BJ (cell line): ENCODE results near the gene OSTM1. TPM values are rescaled to one million over a fixed set of nuclear protein-coding genes. Genes with fewer than 3 reads are reported as not detected.
"Not testable (repeated sequence)": the region's sequence is repeated elsewhere in the genome, so short reads cannot be mapped to it uniquely, and the experiment has no call there.

ENCODE experiments used
- CTCF ChIA-PET: fragments of 350-600 bp; formaldehyde crosslinking; extraction: SDS; loops from one replicate; lab custom pipeline; 2021; ENCODE audit warnings: antibody characterized with exemption, inconsistent platforms; lab: Yijun Ruan, JAX
- POLR2A ChIA-PET: fragments of 300-600 bp; sonication (Branson Sonifier 250); formaldehyde crosslinking; extraction: SDS; loops from one replicate; lab custom pipeline; 2021; ENCODE audit warnings: antibody characterized with exemption; lab: Charles Lee
- DNase-seq: peaks from one replicate; pipeline ENCODE4 v3.0.0-alpha.2; 2011; ENCODE audit warnings: low read depth
- H3K27me3 ChIP-seq: 2 replicates; pipeline ENCODE4 v1.6.0; 2011; ENCODE audit warnings: low read length; ENCODE audit not compliant: control insufficient read depth, insufficient read depth
- H3K36me3 ChIP-seq: 2 replicates; pipeline ENCODE4 v1.5.1; 2011; ENCODE audit warnings: low read length; ENCODE audit not compliant: control insufficient read depth, insufficient read depth
- H3K4me3 ChIP-seq: 2 replicates; pipeline ENCODE4 v1.5.1; 2011; ENCODE audit warnings: low read depth, mild to moderate bottlenecking, control low read depth, low read length
- polyA plus RNA-seq: library from polyadenylated mRNA; depleted of rRNA; stranded (reverse); fragments of >200 nt; gene quantifications from 2 replicates; pipeline ENCODE4 v1.2.3, GENCODE V29; 2011
- TF ChIP-seq, protein P1 (sequence below): IDR thresholded peaks from 2 replicates; pipeline ENCODE4 v1.5.1; 2011; ENCODE audit warnings: low read depth, mild to moderate bottlenecking, control low read depth, inconsistent platforms, low read length, moderate library complexity; ENCODE audit not compliant: insufficient read depth

OSTM1 gene
- polyA plus RNA-seq, 1 experiment, result 20.1 TPM

DNA sequence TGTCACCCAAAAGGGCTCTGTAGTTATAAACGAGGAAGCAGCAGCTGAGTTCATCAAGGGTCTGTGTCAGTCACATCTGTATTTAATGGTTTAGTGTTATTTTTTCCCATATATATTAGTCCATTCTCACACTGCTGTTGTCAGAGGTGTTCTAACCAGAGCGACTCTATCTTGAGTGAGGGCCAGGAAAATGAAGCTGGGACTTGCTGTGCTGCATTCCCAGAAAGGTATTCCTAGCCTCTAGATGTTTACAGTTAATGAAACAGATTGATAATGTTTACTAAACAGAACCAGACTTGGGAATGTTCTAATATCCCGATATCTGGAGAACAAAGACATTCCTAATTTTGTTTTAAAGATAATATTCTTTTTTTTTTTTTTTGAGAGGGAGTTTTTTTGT is 68.6 kb downstream of the OSTM1 start:
- Histone ChIP-seq H3K4me3 (no peak overlapping the region), H3K36me3 (no peaks in the 10 kb centered on the region), H3K27me3 (no peaks in the 10 kb centered on the region)
- TF ChIP-seq, protein P1, sequence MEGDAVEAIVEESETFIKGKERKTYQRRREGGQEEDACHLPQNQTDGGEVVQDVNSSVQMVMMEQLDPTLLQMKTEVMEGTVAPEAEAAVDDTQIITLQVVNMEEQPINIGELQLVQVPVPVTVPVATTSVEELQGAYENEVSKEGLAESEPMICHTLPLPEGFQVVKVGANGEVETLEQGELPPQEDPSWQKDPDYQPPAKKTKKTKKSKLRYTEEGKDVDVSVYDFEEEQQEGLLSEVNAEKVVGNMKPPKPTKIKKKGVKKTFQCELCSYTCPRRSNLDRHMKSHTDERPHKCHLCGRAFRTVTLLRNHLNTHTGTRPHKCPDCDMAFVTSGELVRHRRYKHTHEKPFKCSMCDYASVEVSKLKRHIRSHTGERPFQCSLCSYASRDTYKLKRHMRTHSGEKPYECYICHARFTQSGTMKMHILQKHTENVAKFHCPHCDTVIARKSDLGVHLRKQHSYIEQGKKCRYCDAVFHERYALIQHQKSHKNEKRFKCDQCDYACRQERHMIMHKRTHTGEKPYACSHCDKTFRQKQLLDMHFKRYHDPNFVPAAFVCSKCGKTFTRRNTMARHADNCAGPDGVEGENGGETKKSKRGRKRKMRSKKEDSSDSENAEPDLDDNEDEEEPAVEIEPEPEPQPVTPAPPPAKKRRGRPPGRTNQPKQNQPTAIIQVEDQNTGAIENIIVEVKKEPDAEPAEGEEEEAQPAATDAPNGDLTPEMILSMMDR, result no peak
- no peak for DNase-seq
- CTCF ChIA-PET, result interaction anchor here (1.0 kb wide), 1 partner anchor 41 kb away, joined by 3 read pairs; no protein-coding TSS in a partner anchor
- POLR2A ChIA-PET, result no interaction called here

DNA sequence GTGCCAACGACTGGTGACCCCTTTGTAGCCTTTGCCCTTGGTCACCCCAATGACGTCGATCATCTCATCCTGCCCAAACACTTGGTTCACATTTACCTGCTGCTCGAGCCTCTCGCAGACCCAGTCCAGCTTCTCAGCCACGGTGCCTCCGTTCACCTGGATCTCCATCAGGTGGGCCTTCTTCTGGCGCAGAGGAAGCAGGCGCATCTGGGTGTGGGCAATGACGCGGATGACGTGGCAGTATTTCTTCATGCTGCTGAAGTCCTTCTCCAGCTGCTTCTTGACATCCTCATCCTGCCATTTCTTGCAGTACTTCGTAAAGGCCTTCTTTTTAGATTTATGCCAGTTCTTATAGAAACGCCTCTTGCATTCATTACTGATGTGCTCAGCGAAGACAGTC is 69.7 kb downstream of the OSTM1 start:
- DNase-seq, result no peak
- TF ChIP-seq, protein P1, result no peak
- ChIA-PET POLR2A (no interaction called here), CTCF (interaction anchor here (1.0 kb wide), 1 partner anchor 42 kb away, joined by 3 read pairs; no protein-coding TSS in a partner anchor)
- H3K36me3 ChIP-seq, result no peaks in the 10 kb centered on the region
- H3K27me3 ChIP-seq, result no peaks in the 10 kb centered on the region
- H3K4me3 ChIP-seq, result no peak overlapping the region

DNA sequence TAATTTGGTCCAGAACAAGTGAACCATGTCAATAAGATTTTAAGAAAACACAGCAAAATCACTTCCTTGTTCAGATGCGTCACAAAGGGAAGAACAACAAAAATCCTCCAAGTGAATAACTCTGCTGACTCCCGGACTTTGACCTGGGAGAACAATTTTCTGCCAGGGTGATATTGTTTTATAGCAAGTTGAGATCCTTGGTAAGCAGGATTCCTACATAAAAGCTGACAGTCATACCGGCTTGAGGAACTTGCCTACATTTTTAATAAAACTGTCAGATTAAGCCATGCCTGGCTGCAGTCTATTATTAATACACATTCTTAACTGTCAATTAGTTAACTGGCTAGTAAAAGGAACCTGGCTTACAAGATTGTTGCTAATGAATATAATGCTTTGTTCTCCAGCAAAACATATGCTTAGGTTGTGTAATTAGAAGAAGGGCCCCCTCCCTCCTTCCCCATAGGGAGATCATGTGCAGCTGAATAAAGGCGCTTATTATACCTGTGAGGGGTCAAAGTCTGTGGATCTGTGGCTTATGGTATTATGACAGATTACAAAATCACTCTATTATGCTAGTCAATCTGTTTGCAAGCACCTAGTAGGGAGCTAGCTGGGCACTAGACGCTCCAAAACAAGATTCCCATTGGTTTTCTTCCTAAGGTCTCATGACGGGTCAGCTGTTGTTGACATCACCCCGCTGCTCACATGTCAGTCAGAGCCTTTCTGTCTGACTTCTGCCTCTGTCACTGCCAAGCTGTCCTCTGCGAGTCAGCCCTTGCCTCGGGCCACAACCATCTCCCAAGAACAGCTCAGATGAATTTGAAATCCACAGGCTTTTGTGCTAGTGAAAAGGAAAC is 71.9 kb downstream of the OSTM1 start:
- DNase-seq, result no peak
- H3K4me3 ChIP-seq, result no peak overlapping the region
- H3K36me3 ChIP-seq, result no peaks in the 10 kb centered on the region
- ChIA-PET CTCF (interaction anchor here (0.8 to 1.2 kb wide), 3 partner anchors 15 to 47 kb away, joined by 3 to 5 read pairs (median 4); no protein-coding TSS in a partner anchor), POLR2A (no interaction called here)
- no peaks in the 10 kb centered on the region for H3K27me3 ChIP-seq
- TF ChIP-seq, protein P1, result no peak

DNA sequence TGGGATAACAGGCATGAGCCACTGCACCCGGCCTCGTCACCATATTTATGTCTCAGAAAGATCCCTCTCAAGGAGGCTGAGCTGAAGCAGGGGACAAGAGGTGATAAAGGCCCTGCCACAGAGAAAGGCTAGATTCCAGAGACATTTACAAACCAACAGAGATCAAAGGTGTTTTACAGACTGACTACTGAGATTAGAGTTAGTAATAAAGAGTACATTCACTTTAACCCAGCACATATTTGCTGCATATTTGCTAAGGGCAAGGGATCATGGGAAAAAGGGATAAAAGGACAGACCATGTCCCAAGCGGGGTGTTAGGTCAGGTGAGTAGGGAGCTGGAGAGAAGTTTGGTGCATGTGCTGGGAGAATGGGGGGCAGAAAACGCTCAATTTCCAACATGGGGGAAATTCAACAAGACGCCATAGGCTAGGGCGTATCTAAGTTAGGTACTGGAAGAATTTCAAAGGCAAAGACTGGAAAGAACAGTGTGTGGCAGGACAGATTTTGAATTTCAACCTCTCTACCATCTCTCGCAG is 72.8 kb downstream of the OSTM1 start:
- no peaks in the 10 kb centered on the region for H3K36me3 ChIP-seq
- no peaks in the 10 kb centered on the region for H3K27me3 ChIP-seq
- CTCF ChIA-PET, result interaction anchor here (1.2 kb wide), 1 partner anchor 48 kb away, joined by 5 read pairs; no protein-coding TSS in a partner anchor
- no peak for DNase-seq
- POLR2A ChIA-PET, result no interaction called here
- no peak overlapping the region for H3K4me3 ChIP-seq
- TF ChIP-seq, protein P1, result no peak

DNA sequence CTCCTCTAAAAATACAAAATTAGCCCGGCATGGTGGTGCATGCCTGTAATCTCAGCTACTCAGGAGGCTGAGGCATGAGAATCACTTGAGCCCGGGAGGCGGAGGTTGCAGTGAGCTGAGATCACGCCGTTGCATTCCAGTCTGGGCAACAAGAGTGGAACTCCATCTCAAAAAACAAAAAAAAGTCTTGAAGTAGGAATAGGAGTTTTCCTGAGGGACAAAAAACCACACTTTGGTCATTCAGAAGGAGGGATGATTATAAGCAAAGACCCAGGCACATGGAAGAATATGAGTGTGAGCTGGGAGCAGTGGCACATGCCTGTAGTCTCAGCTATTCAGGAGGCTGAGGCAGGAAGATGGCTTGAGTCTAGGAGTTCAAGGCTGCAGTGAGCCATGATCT is 74.3 kb downstream of the OSTM1 start:
- H3K4me3 ChIP-seq, CTCF ChIA-PET, H3K36me3 ChIP-seq, DNase-seq, H3K27me3 ChIP-seq, POLR2A ChIA-PET: not testable (repeated sequence)
